Measurements from ENCODE around the gene BACE2.
"Not testable (repeated sequence)": the region's sequence is repeated elsewhere in the genome, so short reads cannot be mapped to it uniquely, and the experiment has no call there.

The BACE2 gene

DNA sequence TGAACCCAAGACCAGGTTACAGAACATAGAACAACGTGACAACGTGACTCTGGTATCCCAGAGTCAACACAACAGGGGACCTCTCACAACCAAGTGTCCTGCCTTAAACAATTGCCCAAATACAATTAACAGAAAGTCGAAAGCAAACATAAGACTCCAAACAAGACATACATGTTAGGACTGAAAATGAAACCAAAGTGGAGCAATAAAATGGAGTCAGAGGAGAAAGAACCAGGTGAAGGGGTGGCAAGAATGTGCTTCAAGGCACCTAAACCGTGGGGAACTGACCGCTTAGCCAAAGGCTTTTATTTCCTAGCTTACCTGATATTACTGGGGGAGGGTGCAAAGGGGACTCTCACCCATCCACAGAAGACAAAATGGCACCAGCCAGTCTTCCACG is 17.8 kb downstream of the BACE2 start:
- no peak for DNase-seq (ENCODE audit: low read depth)

DNA sequence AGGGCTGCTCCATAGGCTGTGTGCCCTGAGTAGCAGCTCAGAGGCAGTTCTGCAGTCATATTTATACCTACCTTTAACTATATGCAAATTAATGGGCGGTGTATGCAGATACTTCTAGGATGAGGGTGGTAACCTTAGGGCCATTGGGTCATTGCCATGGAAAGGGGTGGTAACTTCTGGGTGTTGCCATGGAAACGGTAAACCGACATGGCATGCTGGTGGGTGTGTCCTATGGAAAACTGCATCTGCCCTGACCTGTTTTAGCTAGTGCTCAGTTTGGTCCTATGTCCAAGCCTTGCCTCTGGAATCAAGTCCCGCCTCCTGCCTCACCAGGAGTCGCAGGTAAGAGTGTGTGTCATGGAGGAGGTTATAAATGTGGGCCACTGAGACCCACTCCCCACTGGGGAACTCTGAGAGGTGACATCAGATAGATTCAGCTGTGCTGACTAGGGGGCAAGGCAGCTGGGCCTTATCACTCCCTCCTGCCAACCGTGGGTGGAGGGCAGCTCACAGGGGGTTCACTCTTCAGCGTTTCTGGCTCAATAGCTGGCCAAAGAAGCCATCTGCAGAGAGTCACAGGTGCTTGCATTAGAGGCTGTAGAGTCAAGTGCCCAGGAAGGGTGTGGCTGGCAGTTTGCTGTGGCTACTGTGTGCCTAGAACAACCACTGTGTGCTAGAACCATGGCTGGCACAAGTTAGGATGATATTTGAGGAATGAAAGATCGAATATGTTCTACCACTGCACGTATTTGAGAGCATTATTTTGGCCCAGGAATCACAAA is 19.0 kb downstream of the BACE2 start:
- no peak for DNase-seq (ENCODE audit: low read depth)

DNA sequence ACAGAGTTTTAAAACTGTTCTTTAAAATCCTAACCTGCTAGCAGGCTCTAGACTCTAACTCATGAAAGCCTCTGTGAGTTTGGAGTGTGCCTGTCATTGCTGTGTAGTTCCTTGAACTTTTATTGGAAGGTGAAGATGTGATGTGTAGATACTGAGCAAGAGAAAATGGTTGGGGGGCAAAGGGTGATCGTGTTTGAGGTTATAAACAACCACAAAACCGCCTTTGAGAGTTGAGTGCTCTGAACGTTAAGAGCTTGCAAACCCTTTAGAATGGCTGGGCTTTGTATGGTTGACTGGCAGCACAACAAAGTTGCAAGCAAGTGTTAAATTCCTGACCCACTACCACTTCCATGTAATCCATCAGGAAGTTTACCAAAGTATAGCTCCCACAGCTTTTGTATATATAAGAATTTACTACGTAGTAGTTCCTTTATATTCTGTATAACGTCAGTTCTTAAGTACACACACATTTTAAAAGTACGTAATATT is 19.6 kb downstream of the BACE2 start:
- no peak for DNase-seq (ENCODE audit: low read depth)

DNA sequence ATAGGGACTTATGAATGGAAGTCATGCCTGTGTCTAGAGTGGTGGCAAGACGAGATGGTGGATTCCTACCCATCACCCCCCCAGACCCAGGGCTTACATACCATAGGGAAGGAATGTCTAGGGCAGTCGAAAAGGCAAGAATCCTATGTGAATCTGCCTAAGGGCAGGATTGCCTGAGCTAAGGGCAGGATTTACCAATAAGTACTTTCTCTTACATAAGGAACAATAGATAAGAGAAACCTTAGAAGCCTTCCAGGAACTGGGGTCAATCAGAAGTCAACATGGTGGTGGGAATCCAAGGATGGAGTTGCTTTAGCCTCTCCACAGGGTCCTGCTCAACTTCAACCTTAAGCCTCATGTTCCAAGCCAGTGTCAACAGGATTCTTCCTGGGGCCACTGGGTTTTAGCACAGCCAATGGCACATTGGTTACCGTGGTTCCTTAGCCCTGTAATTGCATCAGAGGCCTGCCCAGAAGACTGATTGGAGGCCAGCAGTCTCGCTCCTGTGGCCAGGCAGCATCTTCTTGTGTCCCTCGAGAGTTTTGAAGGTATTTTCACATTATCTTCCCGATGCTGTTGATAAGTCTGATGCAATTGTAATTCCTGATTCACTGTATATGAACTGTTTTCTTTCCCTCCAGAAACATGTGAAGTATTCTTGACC is 20.7 kb downstream of the BACE2 start:
- no peak for DNase-seq (ENCODE audit: low read depth)

DNA sequence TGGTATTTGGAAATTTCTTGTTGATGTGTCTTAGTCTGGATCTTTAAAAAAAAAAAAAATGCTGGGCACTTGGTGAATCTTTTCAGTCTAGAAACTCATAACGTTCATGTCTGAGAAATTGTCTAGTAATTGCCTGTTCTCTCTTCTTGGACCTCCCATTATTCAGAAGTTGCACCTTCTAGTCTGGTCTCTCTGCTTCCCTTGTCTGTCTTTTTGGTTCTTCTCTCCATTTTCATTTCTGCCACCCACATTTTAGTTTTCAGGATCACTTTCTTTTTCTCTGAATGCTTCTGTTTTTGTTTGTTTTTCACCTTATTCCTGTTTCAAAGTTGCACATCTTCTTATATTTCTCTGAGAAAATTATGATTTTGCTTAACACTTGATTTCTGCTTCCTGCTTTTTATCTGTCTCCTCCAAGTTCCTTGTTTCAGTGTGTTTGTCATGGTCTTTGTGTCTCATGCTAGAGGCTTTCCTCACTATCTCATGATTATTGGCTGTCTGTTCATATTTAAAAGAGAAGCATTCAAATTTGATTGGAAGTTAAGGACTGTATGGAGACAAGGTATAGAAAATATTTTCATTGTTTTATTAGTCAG is 21.3 kb downstream of the BACE2 start:
- DNase-seq (ENCODE audit: low read depth), result no peak

DNA sequence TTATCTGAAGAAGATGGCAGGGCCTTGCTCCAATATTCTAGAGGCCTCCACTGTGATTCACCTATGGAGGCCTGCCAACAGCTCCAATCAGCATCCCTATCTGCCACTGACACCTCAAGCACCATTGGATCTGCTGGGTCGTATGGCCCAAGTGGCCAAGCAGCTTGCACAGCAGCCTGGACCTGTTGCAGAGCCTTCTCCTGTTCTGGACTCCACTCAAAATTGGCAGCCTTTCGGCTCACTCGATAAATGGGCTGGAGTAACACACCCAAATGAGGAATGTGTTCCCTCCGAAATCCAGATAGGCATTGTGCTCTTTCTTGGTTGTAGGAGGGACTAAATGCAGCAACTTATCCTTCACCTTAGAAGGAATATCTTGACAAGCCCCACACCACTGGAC is 24.6 kb downstream of the BACE2 start:
- DNase-seq (ENCODE audit: low read depth), result not testable (repeated sequence)

DNA sequence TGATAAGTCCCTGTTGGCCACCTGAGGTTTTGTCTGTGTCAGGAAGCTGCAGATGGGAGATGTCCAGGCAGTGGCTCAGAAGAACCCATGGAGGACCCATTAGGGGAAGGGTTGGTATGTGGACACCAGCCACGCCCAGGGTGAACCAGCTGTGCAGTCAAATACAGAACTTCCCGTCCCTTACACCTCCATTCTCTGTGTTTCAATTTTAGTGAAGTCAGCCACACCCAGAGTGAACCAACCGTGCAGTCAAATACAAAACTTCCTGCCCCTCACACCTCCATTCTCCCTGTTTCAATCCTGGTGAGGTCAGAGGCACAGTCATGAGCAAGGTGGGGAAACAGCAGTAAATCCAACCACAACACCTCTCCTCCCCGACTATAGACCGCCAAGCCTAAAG is 27.4 kb downstream of the BACE2 start:
- no peak for DNase-seq (ENCODE audit: low read depth)

DNA sequence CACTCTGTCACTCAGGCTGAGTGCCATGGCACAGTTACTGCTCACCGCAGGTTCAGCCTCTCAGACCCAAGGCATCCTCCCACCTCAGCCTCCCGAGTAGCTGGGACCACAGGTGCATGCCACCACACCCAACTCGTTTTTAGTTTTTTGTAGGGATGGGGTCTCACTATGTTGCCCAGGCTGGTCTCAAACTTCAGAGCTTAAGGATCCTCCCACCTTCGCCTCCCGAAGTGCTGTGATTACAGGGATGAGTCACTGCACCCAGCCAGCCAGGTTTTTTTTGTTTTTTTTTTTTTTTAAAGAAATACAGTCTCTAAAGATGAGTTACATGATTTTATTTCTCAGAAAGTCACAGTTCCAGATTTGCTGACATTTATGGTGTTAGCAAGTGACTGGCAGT is 29.0 kb downstream of the BACE2 start:
- DNase-seq (ENCODE audit: low read depth), result no peak

DNA sequence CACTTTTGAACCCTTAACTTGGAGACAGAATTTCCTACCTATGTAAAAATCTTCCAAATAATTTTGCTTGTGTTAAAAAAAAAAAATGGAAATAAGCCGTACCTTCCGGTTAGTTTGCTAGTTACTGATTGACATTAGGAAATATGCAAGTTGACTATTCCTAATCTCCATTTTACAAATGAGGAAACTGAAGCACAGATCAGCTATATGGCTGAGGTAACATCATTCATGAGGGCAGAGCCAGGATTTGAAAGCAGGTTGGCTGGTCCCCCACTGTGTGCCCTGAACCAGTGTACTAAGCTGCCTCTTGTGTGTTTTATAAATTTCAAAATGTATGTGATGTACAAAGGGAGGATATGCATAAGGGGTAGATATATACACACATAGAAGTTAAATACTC is 29.6 kb downstream of the BACE2 start:
- DNase-seq (ENCODE audit: low read depth), result no peak

DNA sequence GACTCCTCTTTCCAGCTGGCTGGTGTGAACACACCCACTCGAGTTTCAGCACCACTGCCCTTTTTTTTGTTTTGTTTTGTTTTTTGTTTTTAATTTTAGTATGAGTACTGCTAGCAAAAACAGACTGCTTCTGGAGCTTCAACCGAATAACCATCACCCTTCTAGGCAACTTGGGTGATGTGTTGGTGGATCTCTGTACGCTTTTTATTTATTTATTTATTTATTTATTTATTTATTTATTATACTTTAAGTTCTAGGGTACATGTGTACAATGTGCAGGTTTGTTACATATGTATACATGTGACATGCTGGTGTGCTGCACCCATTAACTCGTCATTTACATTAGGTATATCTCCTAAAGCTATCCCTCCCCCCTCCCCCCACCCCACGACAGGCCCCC is 30.7 kb downstream of the BACE2 start:
- DNase-seq (ENCODE audit: low read depth), result not testable (repeated sequence)

DNA sequence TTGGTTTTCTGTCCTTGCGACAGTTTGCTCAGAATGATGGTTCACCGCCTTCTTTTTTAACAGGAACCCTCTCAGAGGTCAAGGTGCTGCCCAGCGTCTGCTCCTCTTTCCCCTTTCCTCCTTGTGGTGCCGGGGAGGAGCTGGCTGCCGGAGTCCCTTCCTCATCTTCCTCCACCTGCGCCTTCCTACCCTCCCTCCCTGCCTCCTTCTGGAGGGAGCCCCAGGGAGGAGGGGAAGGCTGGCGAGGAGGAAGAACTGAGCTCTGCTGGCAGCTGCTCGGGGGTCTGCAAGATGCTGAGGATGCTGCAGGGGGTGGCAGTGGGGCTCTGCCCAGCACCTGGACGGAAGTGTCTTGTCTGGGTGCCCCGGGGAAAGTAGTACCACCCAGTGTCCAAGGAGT is 31.2 kb downstream of the BACE2 start:
- DNase-seq (ENCODE audit: low read depth), result no peak

DNA sequence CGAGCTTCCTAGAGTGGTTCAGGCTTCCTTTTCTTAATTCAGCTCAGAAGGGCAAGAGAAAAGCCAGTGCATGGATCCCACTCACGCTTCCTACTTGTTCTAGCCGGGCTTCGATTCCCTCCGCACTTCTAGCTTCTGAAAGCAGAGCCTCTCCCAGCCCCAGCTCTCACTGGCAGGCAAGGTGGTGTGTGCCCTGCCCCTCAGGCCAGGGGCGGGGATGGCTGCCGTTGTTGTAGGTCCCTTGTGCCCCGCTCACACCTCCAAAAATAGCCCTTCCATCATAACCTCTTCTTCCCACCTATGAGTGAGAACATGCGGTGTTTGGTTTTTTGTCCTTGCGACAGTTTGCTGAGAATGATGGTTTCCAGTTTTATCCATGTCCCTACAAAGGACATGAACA is 31.6 kb downstream of the BACE2 start:
- no peak for DNase-seq (ENCODE audit: low read depth)

DNA sequence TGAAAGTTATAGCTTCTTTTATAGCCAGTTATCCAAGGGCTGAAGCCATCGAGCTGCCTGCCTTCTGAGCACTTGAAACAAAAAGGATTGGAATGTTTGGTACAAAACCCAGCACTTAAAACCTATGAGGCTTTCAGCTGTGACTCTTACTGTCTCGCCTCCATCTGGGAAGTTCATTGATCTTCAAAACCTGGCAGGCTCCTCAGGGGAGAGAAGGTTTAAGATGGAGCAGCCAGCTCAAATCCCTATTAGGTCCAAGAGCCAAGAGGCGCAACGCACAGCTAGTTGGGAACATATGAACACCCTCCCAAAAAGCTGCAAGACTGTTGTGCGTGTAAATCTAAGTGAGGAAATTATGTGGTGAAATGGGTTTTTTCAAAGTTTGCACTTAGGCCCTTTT is 33.4 kb downstream of the BACE2 start:
- DNase-seq (ENCODE audit: low read depth), result no peak

DNA sequence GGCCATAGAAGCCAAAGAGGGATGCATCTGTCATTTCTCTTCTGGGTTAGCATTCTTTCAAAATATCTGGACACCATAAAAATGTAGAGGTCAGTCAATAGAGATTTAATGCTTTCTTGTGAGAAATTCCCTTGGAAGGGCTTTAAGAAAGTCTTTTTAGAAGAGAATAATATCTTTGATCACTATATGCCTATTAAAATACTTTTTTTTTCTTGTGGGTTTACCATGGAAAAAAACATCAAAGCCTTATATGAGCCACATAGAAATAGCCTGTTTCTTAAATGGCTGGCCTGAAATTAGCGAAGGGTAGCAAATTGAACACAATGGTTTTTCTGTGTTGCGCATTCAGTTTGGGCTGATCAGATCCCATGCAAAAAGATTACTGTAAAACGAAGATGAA is 36.8 kb downstream of the BACE2 start:
- no peak for DNase-seq (ENCODE audit: low read depth)

DNA sequence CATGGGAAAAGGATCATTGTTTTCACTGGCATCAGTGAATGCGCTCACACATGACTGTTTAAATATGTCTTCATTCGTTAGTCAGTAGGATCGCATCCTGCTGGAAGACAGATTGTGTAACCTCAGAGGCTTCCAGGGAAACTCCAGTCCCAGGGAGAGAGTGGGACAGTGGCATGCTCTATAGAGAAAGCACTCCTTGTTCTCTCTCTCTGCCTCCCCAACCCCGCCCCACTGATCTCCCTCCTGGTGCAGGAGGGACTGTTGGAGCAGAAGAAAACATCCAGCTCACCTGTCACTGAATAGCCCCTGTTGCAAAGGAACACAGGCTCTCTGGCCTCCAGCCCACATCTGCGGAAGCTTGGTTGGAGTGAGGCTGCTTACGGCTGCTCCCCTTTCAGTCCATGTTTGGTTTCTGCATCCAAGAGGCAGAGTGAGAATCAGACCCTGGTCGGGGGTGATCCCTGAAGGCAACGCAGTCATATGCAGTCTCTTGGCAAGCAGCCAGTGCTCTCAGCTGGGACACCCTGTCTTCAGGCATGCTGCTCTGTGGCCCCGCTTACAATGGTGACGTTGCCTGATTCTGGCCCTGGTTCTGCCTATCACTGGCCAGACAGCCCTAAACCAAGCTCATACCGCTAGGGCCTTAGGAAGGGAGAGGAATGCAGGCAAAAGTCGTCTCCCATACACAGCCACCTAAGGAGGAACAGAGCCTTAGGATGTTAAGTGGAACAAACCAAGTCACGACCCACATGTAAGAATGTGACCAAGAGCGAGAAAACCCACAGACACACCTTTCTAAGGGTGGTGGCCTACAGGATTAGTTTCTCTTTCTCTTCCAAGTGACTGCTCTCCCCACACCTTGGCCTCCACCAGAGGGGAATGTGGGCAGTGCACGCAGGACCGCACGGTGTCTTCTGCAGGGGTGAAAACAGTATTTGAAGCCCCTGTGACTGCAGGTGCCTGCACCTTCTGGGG is 39.7 kb downstream of the BACE2 start:
- no peak for DNase-seq (ENCODE audit: low read depth)

DNA sequence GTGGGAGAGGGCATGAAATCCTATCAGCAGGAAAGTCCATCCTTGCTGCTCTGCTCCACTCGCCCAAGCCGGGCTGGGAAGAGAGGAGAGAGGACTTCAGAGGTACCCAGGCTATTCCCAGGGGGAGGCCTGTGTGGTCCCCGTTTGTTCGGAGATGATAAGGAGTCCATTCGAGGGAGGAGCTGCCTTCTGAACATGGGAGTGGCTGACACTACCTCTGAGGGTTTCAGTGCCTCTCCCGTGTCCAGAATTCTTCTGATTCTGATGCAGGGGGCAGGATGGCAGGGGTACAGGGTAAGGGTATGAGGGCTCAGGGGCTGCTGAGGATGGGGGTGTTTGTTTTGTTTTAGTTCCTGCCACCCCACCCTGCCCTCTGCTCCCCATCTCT is 40.4 kb downstream of the BACE2 start:
- no peak for DNase-seq (ENCODE audit: low read depth)

DNA sequence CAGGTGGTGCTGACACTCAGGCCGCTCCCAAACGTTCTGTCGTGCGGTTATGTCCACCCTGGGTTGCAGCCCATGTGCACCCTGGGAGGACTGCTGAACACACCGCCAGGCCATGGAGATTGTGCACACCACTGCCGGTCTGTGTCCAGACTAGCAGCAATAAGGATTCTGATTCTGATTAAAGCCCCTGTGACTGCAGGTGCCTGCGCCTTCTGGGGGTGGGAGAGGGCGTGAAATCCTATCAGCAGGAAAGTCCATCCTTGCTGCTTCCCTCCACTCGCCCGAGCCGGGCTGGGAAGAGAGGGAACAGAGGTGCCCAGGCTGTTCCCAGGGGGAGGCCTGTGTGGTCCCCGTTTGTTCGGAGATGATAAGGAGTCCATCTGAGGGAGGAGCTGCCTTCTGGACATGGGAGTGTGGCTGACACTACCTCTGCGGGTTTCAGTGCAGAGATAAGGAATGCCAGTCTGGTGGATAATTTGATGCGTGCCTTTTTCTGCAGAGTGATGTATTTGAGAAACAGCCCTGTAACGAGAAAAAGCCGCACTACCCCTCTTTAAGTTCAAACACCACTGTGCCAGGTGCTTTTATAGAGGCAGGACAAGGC is 41.2 kb downstream of the BACE2 start:
- no peak for DNase-seq (ENCODE audit: low read depth)

DNA sequence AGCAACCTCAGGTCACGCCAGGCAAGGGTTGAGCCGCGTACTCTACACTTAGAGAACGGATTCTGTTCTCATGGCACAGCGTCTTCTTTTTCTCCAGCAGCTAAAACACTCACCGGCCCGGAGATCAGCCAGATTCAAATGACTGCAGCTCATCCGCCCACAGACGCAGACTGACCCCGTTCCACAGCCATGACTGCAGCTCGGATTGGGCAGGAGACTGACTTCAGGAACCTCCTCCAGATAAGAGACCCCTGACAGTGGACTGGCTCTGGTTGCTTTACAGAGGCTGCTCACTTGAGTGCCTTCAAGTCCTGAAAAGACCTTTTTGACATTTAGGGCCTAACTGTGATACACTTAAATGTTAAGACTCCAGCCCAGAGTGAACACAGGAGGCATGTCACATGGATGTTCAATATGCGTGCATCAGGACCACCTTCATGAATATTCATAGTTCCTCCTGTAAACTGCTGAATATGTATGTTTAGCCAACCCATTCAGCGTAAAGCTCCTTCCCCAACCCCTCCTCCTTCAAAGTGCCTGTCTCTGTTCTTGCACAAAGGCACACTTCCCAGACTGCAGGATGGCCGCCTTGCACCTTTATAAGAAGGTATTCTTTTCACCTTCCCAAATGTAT is 42.6 kb downstream of the BACE2 start:
- DNase-seq (ENCODE audit: low read depth), result no peak

DNA sequence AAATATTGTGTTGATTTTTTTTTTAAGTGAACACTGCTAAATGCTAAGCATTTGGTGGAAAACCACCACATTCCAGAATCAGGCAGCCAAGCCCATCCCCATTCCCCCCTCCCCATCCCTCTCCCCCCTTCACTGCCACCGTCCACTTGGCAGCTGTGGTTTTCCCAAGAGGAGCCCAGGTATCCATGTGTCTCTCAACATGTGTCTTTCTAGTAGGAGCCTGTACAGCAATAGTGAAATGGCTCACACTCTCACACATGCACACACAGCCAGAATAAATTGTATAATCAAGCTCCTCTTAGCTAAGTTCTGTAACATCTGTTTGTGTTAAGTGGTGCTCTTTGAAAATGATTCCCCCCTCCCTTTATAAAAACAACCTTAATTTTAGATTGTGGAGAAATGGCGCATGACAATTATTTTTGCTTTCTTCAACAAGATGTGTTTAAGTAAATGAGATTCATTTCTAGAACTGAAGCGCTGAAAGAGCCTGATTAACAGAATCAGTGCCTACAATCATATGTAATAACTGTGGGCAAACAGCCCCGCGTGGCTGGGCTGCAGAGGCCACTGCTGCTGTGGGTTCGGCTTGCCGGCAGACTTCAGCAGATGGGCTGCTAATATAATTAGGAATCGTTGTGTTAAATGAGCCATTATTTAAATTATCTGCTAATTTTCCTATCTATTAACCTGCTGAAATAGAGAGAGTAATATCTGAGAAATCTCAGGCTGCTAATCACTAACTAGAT is 43.3 kb downstream of the BACE2 start:
- DNase-seq (ENCODE audit: low read depth), result no peak

DNA sequence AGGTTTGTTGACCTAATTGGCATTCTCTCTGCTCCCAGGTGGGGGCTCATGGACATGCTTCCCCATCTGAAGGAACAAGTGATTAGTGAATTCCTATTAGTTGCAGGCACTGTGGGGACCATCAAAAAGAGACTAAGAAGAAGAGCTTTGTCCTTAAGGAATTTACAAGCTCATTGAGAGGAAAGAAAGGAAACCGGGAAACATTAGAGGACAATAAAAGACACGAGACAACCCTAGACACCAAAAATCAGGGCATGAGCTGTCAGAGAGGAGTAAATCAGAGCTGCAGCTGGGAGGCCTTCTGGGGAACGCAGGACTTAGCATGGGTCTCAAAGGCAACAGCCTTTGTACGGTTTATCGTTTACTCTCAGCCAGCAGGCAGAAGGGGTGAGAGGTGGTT is 45.1 kb downstream of the BACE2 start:
- no peak for DNase-seq (ENCODE audit: low read depth)
